K562 (cell line): Measurements from ENCODE around the gene FOXA3. TPM values are rescaled to one million over a fixed set of nuclear protein-coding genes. Genes with fewer than 3 reads are reported as not detected.

ENCODE experiments used
- ARID4B ChIP-seq: sonication (generic); formaldehyde crosslinking; IDR thresholded peaks from 2 replicates; pipeline ENCODE4 v1.8.0; 2022; ENCODE audit warnings: mild to moderate bottlenecking, missing genetic modification reagents
- RAD21 ChIP-seq, 2 experiments: fragments of 250-450 bp in 1 of 2; fragments of 450-650 bp in 1 of 2; sonication (Bioruptor Pico) in 1 of 2; formaldehyde crosslinking in 1 of 2; IDR thresholded peaks in 1 of 2; conservative IDR thresholded peaks in 1 of 2; 2 replicates each; pipeline versions ENCODE4 v1.4.0 to v1.8.0; 2020 to 2022; ENCODE audit warnings: mild to moderate bottlenecking in 2 of 2, moderate library complexity in 1 of 2
- ZFP91 ChIP-seq: sonication (generic); formaldehyde crosslinking; IDR thresholded peaks from 2 replicates; pipeline ENCODE4 v1.8.0; 2022; ENCODE audit warnings: mild to moderate bottlenecking, missing genetic modification reagents
- ZNF143 ChIP-seq: sonication (generic); formaldehyde crosslinking; IDR thresholded peaks from 2 replicates; pipeline ENCODE4 v1.9.0; 2022; ENCODE audit warnings: mild to moderate bottlenecking, missing genetic modification reagents
- polyA plus RNA-seq, 8 experiments: library from polyadenylated mRNA; depleted of rRNA in 4 of 8; stranded (reverse) in 5 of 8; unstranded in 3 of 8; fragments of >200 nt; fragmentation: Nextera tagmentation in 2 of 8; fragmentation: Illumina TruSeq in 1 of 8; extraction: Ambion mirVana in 2 of 8; extraction: Trizol in 1 of 8; gene quantifications; 2 replicates each; pipeline versions ENCODE4 v1.2.1 to v1.2.3, GENCODE V29; 2011 to 2014; ENCODE audit warnings: inconsistent platforms in 1 of 8, missing spikeins in 1 of 8
- total RNA-seq, 7 experiments: library from RNA; depleted of rRNA in 6 of 7; stranded (reverse); fragments of >200 nt in 6 of 7; fragmentation: Illumina TruSeq in 2 of 7; extraction: Trizol in 2 of 7; gene quantifications; 2 replicates each; pipeline versions ENCODE4 v1.2.1 to v1.2.3, GENCODE V29; 2011 to 2021; ENCODE audit warnings: low replicate concordance in 1 of 7

The FOXA3 gene
- total and polyA plus RNA-seq, 9 of the 15 experiments (the other 6 are each of a cell fraction or from before 2014, with no cell fraction given): 1.3 to 15.5 (median 4.7) TPM

DNA sequence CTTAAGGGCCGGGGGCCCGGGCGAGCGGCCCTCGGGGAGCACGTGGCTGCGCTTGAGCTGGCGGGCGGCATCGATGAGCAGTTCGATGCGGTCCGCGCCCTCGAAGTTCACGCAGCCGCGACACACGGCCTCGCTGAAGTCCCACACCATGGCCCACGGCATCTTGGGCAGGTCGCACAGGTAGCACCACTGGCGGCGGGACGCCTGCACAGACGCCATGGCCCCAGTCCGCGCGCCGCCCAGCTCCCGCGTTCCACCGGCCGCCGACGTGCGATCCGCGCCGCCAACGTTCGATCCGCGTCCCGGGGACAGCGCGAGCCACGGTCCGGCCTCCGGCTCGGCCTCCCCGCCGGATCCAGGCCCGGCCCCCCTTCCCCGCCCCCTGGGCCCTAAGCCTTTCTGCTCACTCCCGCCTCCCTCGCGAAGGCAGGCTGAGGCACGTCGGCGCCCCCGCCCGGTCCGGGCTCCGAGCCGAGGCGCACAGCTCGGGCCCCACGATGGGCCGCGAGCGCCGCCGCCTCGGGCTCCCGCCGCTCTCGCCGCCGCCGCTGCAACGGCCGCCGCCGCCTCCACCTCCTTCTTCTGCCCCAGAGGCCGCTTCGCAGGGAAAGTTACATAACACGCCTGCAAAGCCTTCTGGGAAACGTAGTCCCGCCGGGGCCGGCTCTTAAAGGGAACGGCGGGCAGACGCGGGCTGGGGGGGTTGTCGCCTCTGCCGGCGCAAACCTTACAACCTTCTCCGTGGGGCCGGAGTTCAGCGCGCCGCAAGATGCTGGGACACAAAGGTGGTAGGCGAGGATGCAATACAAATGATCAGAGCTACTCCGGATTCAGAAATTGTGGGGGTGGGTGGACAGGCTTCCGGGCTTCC, 21.7 kb downstream of the FOXA3 start, which contains the start of gene IRF2BP1 (continued):
- TF ChIP-seq ARID4B (CRISPR knock-in tag) (0 out of 2 replicates have a peak, but pooled peaks have one; percentile 30), ZNF143 (peak; percentile 84), RAD21 (CRISPR knock-in tag; conservative IDR thresholded peaks at IDR 0.05 in 1 of 2, IDR thresholded peaks at IDR 0.05 in 1 of 2) (peak in 1 of 2 experiments; percentile 40; a peak in 2 of 4 replicates), ZFP91 (CRISPR knock-in tag) (peak; percentile 98)
